Measurements from ENCODE around the gene CCDC186. TPM values are rescaled to one million over a fixed set of nuclear protein-coding genes. Genes with fewer than 3 reads are reported as not detected.

Gene CCDC186
- total and polyA plus RNA-seq, 10 donors, result 3.0 to 48.6 (median 31.9) TPM

- DNase-seq, result no peak
- no peaks in the 10 kb centered on the region for H3K27me3 ChIP-seq (replicated peaks in 1 of 7)
- H3K36me3 ChIP-seq, result no peaks in the 10 kb centered on the region
- no peaks in the 10 kb centered on the region for H3K9me3 ChIP-seq
- H3K4me3 ChIP-seq, result no peak overlapping the region
- no peak overlapping the region for H3K27ac ChIP-seq
- no peak for TF ChIP-seq POLR2AphosphoS5 (IDR thresholded peaks at IDR 0.05)
- TF ChIP-seq POLR2A (IDR thresholded peaks at IDR 0.05), result no peak
- TF ChIP-seq, protein P1, sequence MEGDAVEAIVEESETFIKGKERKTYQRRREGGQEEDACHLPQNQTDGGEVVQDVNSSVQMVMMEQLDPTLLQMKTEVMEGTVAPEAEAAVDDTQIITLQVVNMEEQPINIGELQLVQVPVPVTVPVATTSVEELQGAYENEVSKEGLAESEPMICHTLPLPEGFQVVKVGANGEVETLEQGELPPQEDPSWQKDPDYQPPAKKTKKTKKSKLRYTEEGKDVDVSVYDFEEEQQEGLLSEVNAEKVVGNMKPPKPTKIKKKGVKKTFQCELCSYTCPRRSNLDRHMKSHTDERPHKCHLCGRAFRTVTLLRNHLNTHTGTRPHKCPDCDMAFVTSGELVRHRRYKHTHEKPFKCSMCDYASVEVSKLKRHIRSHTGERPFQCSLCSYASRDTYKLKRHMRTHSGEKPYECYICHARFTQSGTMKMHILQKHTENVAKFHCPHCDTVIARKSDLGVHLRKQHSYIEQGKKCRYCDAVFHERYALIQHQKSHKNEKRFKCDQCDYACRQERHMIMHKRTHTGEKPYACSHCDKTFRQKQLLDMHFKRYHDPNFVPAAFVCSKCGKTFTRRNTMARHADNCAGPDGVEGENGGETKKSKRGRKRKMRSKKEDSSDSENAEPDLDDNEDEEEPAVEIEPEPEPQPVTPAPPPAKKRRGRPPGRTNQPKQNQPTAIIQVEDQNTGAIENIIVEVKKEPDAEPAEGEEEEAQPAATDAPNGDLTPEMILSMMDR (IDR thresholded peaks at IDR 0.05 in 8 of 11, conservative IDR thresholded peaks at IDR 0.05 in 3 of 11), result no peak
- WGBS, 5 donors, result 86 to 97% (median 92%) methylated on average over 4 of the region's 4 CpGs
- H3K4me1 ChIP-seq, result no peaks in the 10 kb centered on the region
- intact Hi-C loops (cut with DNase I; ENCODE audit: low total_unique reads), result no loop called here
Observed at GRCh38 chr10:114084215-114084614, 89.8 kb downstream of the CCDC186 start.

- Histone ChIP-seq H3K27me3 (replicated peaks in 1 of 7) (no peaks in the 10 kb centered on the region), H3K27ac (no peak overlapping the region), H3K9me3 (no peaks in the 10 kb centered on the region), H3K36me3 (no peaks in the 10 kb centered on the region), H3K4me1 (peaks cover 0 to 3% (median 0%) of the 10 kb centered on the region in 6 donors), H3K4me3 (no peak overlapping the region)
- intact Hi-C loops (cut with DNase I; ENCODE audit: low total_unique reads), result no loop called here
- DNase-seq, result no peak
- WGBS, 5 donors, result 79 to 87% (median 82%) methylated on average over 5 of the region's 5 CpGs
- TF ChIP-seq, protein P1 (IDR thresholded peaks at IDR 0.05 in 8 of 11, conservative IDR thresholded peaks at IDR 0.05 in 3 of 11), result no peak
- no peak for TF ChIP-seq POLR2A (IDR thresholded peaks at IDR 0.05)
- no peak for TF ChIP-seq POLR2AphosphoS5 (IDR thresholded peaks at IDR 0.05)
Observed at GRCh38 chr10:114083040-114083439, 91.0 kb downstream of the CCDC186 start.

DNA sequence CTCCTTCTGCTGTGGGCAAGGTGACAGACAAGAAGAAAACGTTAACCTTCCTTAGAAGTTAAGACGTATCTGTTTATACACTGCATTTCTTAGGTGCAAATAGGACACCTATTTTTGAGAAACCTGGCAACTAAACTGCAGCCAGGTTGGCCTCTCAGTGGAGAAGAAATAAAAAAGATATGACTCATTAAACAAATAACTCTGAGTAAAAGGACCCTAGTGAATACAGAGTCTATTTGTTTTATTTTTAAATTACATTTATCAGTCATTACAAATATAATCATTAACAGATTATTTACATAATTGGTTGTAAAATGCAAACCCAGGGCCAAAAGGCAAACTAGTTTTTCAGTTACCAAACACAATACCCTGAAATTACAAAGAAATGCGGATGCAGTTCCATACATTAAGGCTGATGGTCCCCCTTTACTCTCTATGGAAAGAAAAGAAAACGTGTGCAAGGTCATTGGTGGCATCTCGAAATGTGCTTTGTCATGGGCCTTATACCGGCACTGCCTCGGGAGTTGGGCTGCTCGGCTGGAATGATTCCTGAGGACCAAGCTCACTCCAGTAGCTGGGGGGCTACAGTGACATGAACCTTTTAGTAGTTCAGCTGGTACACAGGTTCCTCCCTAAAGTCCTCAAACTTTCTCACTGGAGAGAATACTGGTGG, 92.0 kb downstream of the CCDC186 start:
- no peak overlapping the region for H3K4me3 ChIP-seq
- 84 to 91% (median 89%) methylated on average over 8 of the region's 8 CpGs for WGBS, 5 donors
- no peaks in the 10 kb centered on the region for H3K36me3 ChIP-seq
- H3K4me1 ChIP-seq, result peaks cover 0 to 10% (median 0%) of the 10 kb centered on the region in 6 donors
- H3K27me3 ChIP-seq (replicated peaks in 1 of 7), result no peaks in the 10 kb centered on the region
- no peak overlapping the region for H3K27ac ChIP-seq
- DNase-seq, result no peak
- no peak for TF ChIP-seq POLR2AphosphoS5 (IDR thresholded peaks at IDR 0.05)
- intact Hi-C loops (cut with DNase I; ENCODE audit: low total_unique reads), result no loop called here
- no peaks in the 10 kb centered on the region for H3K9me3 ChIP-seq

DNA sequence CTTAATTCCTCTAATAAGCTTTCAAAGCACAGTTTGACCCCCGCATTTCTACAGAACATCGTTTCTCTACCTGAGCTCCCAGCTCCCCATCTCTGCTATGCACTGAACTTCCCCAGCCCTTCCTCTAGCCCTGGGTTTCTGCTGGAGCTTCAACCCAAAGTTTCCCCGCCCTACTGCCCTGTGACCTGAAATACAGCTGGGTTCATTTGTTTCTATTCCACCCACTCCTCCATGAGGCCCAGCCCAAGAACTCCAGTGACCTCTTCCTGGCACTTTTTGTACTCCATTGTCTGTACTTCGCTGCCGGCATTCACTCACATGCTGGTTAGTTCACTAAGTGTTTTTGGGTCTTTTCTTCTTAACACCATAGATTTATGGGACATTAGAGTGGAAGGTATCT, 94.6 kb downstream of the CCDC186 start:
- H3K27me3 ChIP-seq (replicated peaks in 1 of 7), result no peaks in the 10 kb centered on the region
- H3K4me1 ChIP-seq, result peaks cover 0 to 12% (median under 1%) of the 10 kb centered on the region in 6 donors
- H3K27ac ChIP-seq, result no peak overlapping the region
- H3K36me3 ChIP-seq, result no peaks in the 10 kb centered on the region
- DNase-seq, result no peak
- TF ChIP-seq, protein P1 (IDR thresholded peaks at IDR 0.05 in 8 of 11, conservative IDR thresholded peaks at IDR 0.05 in 3 of 11), result no peak
- TF ChIP-seq POLR2AphosphoS5 (IDR thresholded peaks at IDR 0.05), result no peak
- TF ChIP-seq POLR2A (IDR thresholded peaks at IDR 0.05), result no peak
- WGBS, 5 donors, result 84 to 91% (median 85%) methylated on average over 5 of the region's 5 CpGs
- intact Hi-C loops (cut with DNase I; ENCODE audit: low total_unique reads), result no loop called here
- H3K4me3 ChIP-seq, result no peak overlapping the region
- H3K9me3 ChIP-seq, result no peaks in the 10 kb centered on the region
